Panc1 (cell line): ENCODE results near the gene RPL10A.

Source experiments
- CTCF ChIP-seq: fragments of 450-650 bp; IDR thresholded peaks from 2 replicates; pipeline ENCODE4 v1.5.1; 2017; ENCODE audit warnings: mild to moderate bottlenecking
- POLR2AphosphoS5 ChIP-seq: IDR thresholded peaks from 2 replicates; pipeline ENCODE4 v1.6.1; 2012; ENCODE audit warnings: mild to moderate bottlenecking, low read depth, low read length, moderate library complexity
- REST ChIP-seq, 2 experiments: IDR thresholded peaks; 2 replicates each; pipeline ENCODE4 v1.6.1; 2011 to 2012; ENCODE audit warnings: low read depth in 2 of 2, control low read depth in 1 of 2, low read length in 1 of 2, mild to moderate bottlenecking in 1 of 2, moderate library complexity in 1 of 2; ENCODE audit not compliant: insufficient read depth in 1 of 2
- SIN3A ChIP-seq: IDR thresholded peaks from 2 replicates; pipeline ENCODE4 v1.6.1; 2012; ENCODE audit warnings: low read depth, mild to moderate bottlenecking, low read length, moderate library complexity, borderline replicate concordance; ENCODE audit not compliant: insufficient read depth
- TCF7L2 ChIP-seq: IDR thresholded peaks from 2 replicates; pipeline ENCODE4 v1.6.1; 2011; ENCODE audit warnings: mild to moderate bottlenecking, low read depth, low read length, inconsistent platforms

DNA sequence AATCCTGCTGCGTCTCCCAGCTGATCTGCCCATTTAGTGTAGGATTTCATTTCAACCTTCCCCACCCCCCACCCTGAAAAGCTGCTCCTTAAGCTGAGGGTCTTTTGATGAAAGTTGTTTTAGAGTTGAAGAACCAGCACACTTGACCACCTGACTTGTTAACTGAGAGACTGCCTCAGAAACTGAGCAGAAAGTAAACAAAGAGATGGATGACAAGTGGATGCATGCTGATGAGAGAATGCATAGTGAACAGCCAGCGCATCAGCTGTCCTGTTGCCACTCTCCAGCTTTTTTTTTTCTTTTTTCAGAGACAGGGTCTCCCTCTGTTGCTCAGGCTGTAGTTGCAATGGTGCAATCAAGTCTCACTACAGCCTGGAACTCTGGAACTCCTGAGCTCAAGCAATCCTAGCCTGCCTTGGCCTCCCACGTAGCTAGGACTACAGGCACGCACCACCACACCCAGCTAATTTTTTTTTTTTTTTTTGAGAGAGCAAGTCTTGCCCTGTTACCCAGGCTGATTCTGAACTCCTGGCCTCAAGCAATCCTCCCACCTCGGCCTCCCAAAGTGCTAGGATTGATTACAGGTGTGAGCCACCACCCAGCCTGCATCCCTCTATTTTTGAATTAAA is 9.5 kb downstream of the RPL10A start:
- no peak for TF ChIP-seq CTCF
- TF ChIP-seq POLR2AphosphoS5, result no peak
- no peak for TF ChIP-seq SIN3A
- TF ChIP-seq TCF7L2, result no peak
- no peak for TF ChIP-seq REST (IDR thresholded peaks at IDR 0.05; ENCODE audit: insufficient read depth in 1 of 2, low read depth in 2 of 2, low read length in 1 of 2)
